ENCODE measurements around the gene PCSK5.

GRCh38 chr9:75957116-75957515 is 66.6 kb downstream of the PCSK5 start:
- no peak for TF ChIP-seq ATF3 (IDR thresholded peaks at IDR 0.05)
- TF ChIP-seq EGR1 (IDR thresholded peaks at IDR 0.05; ENCODE audit: low read depth): no peak
- no peak for TF ChIP-seq POLR2AphosphoS5 (IDR thresholded peaks at IDR 0.05; ENCODE audit: low read depth, low read length)
- TF ChIP-seq SP1 (IDR thresholded peaks at IDR 0.05; ENCODE audit: low read depth): no peak
- TF ChIP-seq REST (IDR thresholded peaks at IDR 0.05; ENCODE audit: low read depth): no peak
- TF ChIP-seq CTCF (IDR thresholded peaks at IDR 0.05 in 2 of 3, conservative IDR thresholded peaks at IDR 0.05 in 1 of 3; ENCODE audit: borderline replicate concordance in 1 of 3, insufficient read depth in 1 of 3, low read depth in 2 of 3, low read length in 2 of 3): no peak
- TF ChIP-seq YY1 (IDR thresholded peaks at IDR 0.05; ENCODE audit: extremely low read depth, insufficient replicate concordance, low read depth, low read length): no peak
